ENCODE results near the gene LAMA2.

- TF ChIP-seq CTCF (IDR thresholded peaks at IDR 0.05) (no peak), POLR2A (IDR thresholded peaks at IDR 0.05; ENCODE audit: low read depth) (no peak), EP300 (IDR thresholded peaks at IDR 0.05) (no peak), POLR2AphosphoS5 (IDR thresholded peaks at IDR 0.05) (no peak)
Observed at GRCh38 chr6:128841518-128841917, 41.4 kb upstream of the LAMA2 start.
